ENCODE data around the gene CYB561D2.

The CYB561D2 gene

DNA sequence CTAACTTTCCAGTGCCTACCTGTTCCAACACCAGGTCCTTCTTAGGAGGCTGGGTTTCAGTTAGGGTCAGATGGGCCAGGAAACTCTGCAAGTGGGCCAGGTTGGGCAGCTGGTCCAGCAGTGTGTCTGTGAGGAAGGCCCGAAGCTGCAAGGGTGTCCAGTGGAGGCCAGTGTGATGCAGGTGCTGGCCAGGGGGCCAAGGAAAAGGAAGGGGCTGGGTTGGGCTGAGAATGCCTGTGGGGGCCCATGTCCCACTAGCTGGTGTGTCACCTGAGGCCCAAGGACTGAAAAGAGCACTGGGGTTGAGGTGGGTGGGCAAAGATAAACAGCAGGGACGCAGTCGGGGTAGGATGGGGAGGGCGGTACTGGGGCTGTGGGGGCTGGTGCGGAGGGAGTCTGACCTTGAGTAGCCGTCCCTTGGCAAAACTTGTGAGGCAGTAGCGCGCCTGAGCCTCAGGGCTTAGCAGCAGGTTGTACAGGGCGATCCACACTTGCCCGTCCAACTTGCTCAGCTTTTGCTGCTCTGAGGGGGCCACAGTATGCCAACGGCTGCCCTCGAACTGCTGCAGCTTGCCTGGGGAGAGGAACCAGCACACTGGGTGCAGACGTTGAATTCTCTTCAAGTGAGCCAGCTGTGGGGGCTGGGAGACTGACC is 8.5 kb upstream of the CYB561D2 start:
- DNase-seq (ENCODE audit: low read depth in 2 of 2): no peak

DNA sequence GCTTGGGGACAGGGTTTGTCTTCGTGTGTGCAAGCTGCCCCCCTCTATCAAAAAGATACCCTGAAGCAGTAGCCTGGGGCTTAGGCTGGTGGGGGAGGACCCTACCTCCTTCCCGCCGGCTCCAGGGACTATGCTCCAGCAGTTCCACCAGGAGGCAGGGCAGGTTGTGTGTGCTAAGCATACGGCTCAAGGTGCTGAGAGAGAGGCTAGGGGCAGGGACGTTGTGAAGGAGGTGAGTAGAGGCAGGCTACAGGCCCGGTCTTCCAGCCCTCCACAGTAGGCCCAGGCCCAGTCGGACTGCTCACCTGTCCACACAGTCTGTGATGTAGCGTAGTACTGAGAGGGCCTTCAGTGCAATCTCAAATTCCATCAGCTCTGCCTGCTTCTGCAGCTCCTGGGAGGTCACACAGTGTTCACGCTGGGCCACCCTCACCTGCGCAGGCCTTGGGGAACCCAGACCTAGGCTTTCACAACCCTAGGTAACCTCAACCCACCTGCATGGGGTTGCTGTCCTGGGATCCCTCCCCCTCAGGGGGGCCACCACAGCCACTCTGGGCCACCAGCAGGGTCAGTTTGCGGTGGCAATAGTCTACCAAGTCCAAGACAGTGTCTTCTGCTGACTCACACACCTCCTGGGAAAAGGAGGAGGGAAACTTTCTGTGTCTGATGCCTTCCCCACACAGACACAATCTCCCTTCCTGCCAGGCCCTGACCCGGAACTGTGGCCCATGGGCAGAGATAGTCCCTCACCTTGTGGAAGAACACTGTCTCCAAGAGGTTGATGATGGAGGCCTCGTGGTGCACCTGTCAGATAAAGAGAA is 7.6 kb upstream of the CYB561D2 start:
- DNase-seq (ENCODE audit: low read depth in 2 of 2): no peak

DNA sequence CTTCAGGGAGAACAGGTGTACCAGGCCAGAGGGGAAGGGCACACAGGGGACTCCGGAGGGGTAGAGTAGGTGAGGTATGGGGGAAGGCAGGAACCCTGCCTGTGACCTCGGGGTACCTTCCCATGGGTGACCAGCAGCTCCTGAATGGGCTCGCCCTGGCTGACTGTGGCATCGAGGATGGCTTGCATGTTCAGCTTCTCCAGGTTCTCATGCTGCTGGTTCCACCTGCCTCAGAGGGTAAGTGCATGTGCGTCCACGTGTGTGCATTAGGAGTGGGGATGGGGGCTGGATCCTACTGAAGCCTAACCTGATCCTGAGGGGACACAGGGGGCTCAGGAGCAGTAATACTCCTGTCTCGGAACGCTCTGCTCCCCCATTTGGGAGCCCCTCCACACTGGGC is 5.7 kb upstream of the CYB561D2 start:
- no peak for DNase-seq (ENCODE audit: low read depth in 2 of 2)

DNA sequence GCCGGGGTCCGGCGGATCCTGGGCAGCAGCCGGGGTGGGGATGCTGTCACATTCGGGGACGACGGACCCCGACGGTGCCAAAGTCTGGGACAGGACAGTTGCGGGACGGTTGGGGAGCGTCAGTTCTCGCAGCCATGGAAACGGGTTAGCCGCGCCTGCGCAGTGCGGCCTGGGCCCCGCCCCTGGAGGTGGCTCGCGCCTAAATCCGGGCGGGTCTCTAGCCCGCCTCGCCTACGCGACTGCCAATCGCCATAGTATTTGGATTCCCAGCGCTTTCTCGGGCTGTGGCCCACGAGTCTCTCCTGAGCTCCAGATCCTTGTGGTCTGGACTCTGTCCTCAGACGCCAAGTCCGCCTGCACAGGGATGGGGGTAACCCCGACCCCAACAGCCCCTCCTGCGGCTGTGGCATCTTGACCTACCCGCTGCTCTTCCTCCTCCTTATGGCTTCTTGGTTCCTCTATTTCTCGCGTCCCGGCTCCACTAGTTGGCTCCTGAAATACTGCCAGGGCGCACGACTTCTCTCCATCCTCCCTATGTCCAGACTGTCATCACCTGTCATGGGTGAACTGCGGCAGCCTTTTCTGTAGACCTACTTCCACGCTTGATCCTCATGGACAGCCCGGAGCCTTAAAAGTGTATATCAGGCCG is 5.0 kb upstream of the CYB561D2 start, which contains the start of gene ZMYND10:
Gene ZMYND10 (minus strand): TSS at position 147 of the 649 bp plus-strand sequence. CDS start 153 bp downstream, outside the sequence.
- peak; percentile 64 to 66 for DNase-seq (ENCODE audit: low read depth in 2 of 2)

DNA sequence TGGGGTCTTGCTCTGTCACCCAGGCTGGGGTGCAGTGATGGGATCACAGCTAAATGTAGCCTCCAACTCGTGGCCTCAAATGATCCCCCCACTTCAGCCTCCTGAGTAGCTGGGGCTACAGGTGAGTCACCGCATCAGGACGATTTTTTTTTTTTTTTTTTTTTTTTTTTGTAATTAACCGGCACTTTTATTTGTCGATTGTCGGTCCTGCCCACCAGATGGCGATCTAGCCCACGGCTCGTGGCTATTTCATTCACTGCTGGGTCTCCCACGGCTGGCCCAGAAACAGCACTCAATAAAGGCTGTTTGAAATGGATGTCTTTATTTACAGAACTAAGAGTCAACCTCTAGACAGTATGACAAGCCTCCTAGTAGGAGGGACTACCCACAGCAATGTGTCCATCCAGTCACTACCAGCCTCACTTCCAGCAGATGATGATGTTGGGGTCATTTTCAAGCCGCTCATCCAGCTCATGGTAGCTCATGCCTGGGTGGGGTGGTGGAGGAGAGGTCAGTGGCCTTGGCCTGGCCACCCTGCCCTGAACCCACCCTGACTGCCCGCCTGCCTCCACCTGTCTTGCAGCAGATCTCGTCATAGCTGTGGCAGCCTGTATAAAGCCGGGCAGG is 3.4 kb upstream of the CYB561D2 start:
- DNase-seq (ENCODE audit: low read depth in 2 of 2): peak; percentile 51

DNA sequence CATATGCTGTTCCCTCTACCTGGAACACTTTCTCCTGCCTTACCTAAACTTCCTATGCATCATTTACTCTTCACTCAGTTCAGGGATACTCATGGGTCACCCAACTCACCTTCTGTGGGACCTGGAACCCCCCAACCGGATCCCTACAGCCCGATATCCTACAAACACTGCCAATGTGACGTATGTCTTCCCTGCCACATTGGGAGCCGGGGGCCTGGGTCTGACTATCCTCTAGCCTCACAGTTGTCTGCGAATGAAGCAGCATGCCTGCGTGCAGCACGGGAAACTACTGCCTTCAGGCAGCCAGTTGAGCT is 492 bp upstream of the CYB561D2 start:
- no peak for DNase-seq (ENCODE audit: low read depth in 2 of 2)

DNA sequence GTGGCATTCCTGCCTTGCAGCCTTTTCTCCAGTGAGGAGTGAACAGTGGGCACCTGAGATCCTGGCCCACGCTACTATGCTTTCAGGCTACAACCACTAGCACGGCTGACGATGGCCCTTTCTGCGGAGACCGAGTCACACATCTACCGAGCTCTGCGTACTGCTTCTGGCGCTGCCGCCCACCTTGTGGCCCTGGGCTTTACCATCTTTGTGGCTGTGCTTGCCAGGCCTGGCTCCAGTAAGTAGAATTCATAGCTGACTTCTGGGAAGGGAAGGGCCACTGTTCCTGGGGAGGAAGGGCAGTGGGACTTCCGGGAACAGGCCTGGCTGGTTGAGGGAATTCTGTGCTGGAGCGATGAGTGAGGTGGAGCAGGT is 648 bp downstream of the CYB561D2 start:
- no peak for DNase-seq (ENCODE audit: low read depth in 2 of 2)

DNA sequence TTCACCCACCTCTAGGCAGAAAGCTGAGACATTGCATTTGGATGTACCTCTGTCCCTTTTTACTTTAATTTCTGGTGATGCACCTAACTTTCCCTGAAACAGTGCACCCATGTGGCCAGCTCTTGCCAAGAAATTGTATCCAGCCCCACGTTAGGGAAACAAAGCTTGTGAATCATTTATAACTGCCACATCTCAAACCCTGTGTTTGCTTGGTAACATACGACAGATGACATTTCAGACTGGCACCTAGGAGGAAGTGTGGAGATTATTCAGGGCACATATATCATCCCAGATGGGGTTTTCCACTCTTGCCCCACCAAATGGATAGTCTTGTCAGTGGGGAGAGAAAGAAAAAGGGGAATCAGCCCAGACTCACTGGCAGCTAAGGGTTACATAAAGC is 2.1 kb downstream of the CYB561D2 start:
- no peak for DNase-seq (ENCODE audit: low read depth in 2 of 2)

DNA sequence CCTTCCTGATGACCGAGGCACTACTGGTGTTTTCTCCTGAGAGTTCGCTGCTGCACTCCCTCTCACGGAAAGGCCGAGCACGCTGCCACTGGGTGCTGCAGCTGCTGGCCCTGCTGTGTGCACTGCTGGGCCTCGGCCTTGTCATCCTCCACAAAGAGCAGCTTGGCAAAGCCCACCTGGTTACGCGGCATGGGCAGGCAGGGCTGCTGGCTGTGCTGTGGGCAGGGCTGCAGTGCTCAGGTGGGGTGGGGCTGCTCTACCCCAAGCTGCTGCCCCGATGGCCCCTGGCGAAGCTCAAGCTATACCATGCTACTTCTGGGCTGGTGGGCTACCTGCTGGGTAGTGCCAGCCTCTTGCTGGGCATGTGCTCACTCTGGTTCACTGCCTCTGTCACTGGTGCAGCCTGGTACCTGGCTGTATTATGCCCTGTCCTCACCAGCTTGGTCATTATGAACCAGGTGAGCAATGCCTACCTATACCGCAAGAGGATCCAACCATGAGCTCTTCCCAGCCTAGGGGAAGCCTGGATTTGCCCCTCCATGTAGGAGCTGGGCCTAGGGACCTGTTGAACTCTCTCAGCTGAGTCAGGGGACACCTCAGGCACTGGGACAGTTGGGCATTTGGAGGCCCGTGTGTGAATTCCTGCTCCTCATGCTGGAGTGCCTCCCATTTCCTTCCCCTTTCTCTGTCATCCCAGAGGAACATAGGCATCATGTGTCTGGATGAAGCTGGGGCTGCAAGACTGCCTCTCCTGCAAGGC is 2.8 kb downstream of the CYB561D2 start:
- DNase-seq (ENCODE audit: low read depth in 2 of 2): no peak

DNA sequence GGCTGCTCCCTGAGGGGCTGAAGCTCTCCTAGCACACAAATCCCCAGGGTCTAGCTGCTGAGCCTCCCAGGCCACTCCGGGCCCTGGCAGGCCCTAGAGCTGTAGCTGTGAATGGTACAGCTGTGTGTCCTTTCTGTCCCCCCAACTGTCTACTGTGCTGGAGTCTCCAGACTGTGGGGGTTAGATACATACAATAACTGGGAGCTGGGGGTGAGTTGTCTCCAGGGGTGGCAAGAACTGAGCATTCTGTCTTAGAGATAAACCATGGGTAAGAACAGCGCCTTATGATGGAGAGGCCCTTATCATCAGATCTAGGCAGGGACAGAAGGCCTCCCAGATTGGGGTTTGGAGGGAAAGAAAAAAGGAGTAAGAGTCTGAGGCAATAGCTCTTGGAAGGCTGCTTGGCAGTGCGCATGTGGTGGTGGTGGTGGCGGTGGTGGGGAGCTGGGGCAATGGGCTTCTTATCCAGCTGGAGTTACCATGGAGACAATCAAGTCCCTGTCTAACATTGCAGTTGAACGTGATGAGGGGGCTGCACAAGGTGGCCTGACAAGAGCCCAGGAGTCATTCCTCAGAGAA is 3.6 kb downstream of the CYB561D2 start:
- DNase-seq (ENCODE audit: low read depth in 2 of 2): no peak

DNA sequence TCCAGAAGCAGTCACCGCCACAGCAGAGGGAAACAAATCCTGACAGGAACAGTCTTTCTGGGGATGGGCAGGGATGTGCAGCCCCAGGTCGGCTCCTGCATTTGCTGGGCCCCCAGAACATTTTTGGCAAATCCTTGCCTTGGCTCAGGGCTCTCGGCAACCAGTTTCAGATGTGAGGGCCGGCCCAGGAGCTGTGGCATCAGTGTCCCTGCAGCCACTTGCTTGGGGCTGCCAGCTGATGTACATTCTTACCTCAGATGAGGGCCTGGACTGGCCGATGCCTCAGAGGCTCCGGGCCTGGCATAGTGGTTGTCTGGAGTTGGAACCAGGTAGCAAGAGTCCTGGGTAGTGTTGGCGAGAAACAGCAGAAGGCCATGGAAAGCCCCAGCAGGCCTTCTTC is 4.2 kb downstream of the CYB561D2 start:
- DNase-seq (ENCODE audit: low read depth in 2 of 2): no peak

DNA sequence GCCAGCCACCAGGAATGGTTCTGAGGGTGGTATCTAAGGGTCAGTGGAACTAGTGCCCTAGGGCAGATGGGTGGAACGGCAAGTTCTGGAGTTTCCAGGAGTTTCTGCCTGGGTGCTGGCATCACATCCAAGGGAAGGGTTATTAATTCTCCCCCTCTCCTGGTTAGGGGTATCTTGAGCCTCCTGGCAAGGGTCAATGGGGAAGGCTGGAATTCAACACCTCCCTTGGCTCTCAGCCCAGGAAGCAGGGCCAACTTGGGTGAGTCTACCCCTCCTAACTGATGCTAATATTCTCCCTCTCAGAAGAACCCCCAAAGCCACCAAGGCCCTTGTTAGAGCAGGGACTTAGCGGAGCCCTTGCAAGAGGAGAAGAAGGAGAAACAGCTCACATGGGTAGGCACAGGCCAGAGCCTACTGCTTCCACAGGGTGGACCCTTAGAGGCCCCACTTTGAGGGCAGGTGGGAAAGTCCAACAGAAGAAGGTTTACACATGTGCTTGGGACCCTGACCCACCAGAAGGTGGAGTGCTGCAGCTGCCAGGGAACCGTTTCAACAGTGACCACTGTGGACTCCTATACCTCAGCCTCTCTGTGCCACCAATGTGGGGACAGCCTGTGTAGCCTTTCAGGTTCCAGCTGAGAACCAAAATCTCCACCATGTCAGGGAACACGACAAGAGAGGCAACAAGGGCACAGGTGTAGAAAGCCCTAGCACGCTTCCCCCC is 5.3 kb downstream of the CYB561D2 start:
- DNase-seq (ENCODE audit: low read depth in 2 of 2): no peak

DNA sequence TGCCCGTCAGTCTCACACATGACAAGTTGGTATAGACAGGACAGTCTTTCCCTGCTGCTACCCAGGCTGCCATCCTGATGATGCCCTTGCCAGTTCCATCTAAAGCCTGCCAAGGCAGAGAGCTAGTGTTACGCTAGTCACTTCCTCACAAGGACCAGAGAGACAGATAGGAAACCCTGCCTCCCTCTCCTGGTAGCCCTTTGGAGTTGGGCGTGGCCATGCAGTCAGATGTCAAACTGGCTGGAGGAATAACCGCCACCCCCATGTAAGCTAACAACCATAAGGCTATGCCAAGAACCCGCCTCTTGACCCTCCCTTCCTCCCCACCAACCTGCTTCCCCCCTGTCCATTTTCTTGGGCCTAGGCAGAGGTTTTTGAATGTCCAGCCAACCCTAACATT is 5.9 kb downstream of the CYB561D2 start:
- DNase-seq (ENCODE audit: low read depth in 2 of 2): no peak

DNA sequence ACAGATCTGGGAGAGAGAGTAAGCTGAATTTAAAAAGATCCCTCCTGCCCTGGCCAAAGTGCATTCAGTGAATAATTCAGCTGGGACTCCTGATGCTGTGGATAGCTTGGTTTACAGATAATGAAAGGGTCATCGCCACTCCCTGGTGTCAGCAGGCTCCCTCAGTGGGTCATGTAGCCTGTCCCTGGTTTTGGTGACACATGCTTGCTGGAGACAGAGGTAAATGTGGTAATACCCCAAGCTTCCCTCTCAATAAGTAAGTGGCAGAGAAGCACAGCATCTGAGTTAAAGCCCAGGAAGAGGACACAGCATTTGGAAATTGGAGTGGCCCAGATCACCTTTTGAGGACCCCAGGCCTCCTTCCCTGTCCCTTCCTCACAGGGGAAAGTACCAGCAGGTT is 6.8 kb downstream of the CYB561D2 start:
- DNase-seq (ENCODE audit: low read depth in 2 of 2): no peak

DNA sequence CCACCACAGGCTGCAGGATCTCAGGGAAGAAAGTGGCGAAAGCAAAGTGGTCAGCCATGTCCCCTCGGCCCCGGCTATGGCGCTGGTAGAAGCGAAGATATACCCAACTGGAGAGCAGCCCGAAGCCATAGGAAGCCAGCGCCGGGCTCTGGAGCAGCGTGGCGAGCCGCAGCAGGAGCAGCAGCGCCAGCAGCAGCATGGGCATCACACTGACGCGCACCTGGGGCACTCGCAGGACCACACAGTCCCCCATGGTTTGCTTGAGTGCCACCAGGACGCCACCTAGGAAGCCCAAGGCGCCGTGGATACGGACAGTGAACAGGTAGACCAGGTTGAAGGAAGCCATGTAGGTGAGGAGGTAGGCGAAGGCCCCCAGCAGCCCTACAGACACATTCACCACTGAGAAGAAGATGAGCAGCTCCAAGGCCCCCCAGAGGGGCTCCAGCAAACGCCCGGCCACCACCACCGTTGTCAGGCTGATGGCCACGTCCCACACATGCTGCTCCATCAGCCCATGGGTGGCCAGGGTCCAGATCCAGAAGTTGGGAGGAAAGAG is 7.8 kb downstream of the CYB561D2 start:
- DNase-seq (ENCODE audit: low read depth in 2 of 2): no peak

DNA sequence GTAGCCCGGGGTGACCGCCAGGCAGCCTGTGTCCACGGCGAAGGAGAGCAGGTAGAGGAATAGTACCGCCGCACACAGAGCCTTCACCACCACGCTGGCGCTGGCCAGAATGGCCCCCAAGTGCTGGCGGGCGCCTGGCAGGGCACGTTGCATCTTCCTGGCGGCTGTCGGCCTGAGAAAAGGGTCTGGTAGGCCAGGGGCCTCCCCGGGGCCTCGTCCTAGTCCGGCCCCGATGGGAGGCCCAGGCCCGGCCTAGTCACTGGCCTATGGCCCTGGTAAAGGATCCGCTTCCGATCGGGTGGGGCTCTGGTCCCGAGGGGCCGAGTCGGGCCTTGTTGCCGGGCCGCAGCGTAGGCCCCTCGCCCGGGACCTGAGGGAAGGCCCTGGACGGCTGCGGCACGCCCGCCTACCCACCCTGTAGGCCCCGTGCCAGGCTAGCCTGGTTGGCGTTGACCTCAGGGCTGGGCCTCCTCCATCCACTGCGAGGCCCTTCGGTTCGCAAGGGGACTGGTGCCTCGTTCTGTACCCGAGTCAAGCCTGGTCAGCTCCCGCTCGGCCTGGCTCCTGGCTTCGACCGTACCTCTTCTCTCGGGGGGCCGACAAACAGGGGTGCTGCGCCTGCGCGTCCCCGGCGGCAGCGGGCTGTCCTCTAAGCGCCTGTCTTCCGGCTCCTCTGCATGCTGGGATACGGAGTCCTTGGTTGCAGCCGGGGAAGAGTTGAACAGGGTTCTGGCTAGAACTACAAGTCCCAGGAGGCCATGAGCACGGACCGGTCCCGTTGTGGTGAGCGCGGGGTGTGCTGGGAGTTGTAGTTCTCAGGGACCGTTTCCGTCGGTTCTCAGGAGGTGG is 8.5 kb downstream of the CYB561D2 start, which contains the start of gene TMEM115:
Gene TMEM115 (minus strand): TSS at position 611 of the 849 bp plus-strand sequence. CDS start 458 bp downstream, at position 153.
- DNase-seq (ENCODE audit: low read depth in 2 of 2): peak; percentile 92 to 94

DNA sequence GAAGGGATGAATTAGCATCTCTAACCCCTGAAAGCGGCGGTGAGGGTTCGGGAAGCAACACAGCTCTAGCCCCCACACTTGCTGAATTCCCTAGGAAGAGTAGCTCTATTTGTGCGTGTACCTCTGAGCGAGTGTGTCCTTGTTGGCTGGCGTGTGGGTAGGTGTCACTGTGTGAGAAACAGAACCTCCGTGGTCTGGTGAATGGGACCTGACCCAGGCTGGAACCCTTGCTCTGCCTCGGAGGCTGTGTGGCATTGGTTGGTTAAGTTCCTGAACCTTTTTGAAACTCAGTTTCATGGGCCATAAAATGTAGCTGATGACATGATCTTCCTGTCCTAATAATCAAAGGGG is 9.1 kb downstream of the CYB561D2 start:
- no peak for DNase-seq (ENCODE audit: low read depth in 2 of 2)

DNA sequence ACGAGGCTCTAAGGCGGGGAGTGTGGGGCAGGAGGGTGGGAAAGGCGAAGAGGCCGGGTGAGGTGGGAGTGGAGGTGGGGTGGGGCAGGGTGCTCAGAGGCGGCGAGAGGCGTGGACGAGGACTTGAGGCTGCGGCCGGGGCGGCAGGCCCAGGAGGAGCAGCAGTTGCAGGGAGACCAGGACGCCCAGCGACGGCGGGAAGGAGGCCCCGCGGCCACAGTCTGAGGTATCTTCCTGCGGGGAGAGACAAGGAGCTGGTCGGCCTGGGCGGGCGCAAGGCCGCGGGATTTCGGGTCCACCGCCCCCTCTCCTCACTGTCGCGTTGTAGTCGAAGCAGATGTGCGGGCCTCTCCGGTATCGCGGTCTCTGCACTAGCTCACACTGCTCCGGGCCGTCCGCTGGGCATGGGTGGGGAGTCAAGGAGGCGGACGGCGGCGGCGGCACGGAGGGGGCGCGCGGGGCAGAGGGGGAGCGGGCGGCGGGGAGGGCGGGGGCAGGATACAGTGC is 14.0 kb downstream of the CYB561D2 start:
- no peak for DNase-seq (ENCODE audit: low read depth in 2 of 2)

Measured in stimulated activated CD8-positive, alpha-beta memory T cell treated with anti-CD3 and anti-CD28 coated beads, Interleukin-15, amount 100 ng/mL, for 48 hours (primary cell).